SU-DHL-6 (cell line): Measurements from ENCODE around the gene COG5.

ENCODE experiments used
- CTCF ChIP-seq: fragments of 200-600 bp; sonication (generic); IDR thresholded peaks from one replicate; pipeline ENCODE4 v1.5.1; 2017; ENCODE audit warnings: antibody characterized with exemption, mild to moderate bottlenecking, low read length, moderate library complexity; ENCODE audit not compliant: insufficient read depth, poor library complexity, severe bottlenecking
- EZH2phosphoT487 ChIP-seq: fragments of 200-600 bp; sonication (generic), shearing (Covaris generic); conservative IDR thresholded peaks from 2 replicates; pipeline ENCODE4 v1.6.1; 2018; ENCODE audit warnings: mild to moderate bottlenecking, antibody characterized with exemption, low read length, moderate library complexity, mixed read lengths

- TF ChIP-seq CTCF (no peak), EZH2phosphoT487 (no peak)
These were observed 403.3 kb downstream of the COG5 start for GRCh38 chr7:107160389-107160788.
